Ovary (tissue), 9 donors: ENCODE data around the gene NFIA. TPM values are rescaled to one million over a fixed set of nuclear protein-coding genes. Genes with fewer than 3 reads are reported as not detected.

Experiments
- DNase-seq, 5 donors: peaks; one replicate each; pipeline ENCODE4 v3.0.0-alpha.2; 2019 to 2020
- H3K27ac ChIP-seq, 2 donors: fragments of 200-600 bp; one replicate each; pipeline versions ENCODE4 v1.5.1 to v1.8.0; 2019 to 2022
- H3K27me3 ChIP-seq: fragments of 200-600 bp; one replicate; pipeline ENCODE4 v1.8.0; 2022
- H3K36me3 ChIP-seq: fragments of 200-600 bp; sonication (generic); one replicate; pipeline ENCODE4 v1.5.1; 2019
- H3K4me1 ChIP-seq: one replicate; pipeline ENCODE4 v1.8.1; 2013; ENCODE audit warnings: mild to moderate bottlenecking, moderate library complexity; ENCODE audit not compliant: insufficient read depth
- H3K4me3 ChIP-seq: fragments of 200-600 bp; sonication (generic); one replicate; pipeline ENCODE4 v1.5.1; 2017
- H3K9me3 ChIP-seq, 2 donors: fragments of 200-600 bp in 1 of 2; sonication (generic) in 1 of 2; one replicate each; pipeline versions ENCODE4 v1.5.1 to v1.8.1; 2013 to 2019; ENCODE audit warnings: mild to moderate bottlenecking in 1 of 2, moderate library complexity in 1 of 2
- CTCF ChIP-seq, 3 donors: fragments of 450-650 bp in 2 of 3; fragments of 200-600 bp in 1 of 3; IDR thresholded peaks; one replicate each; pipeline versions ENCODE4 v1.5.1 to v1.8.0; 2016 to 2022; ENCODE audit warnings: antibody characterized with exemption in 3 of 3, mild to moderate bottlenecking in 1 of 3
- EP300 ChIP-seq: sonication (generic); formaldehyde crosslinking; IDR thresholded peaks from one replicate; pipeline ENCODE4 v1.6.1; 2017; ENCODE audit warnings: antibody characterized with exemption
- POLR2A ChIP-seq: fragments of 450-650 bp; IDR thresholded peaks from one replicate; pipeline ENCODE4 v1.6.1; 2017; ENCODE audit warnings: antibody characterized with exemption, mild to moderate bottlenecking, moderate library complexity
- WGBS, 3 donors: extraction: QIAGEN DNeasy Blood & Tissue Kit in 1 of 3; methylation state at CpG; one replicate each; pipeline versions ENCODE4 v1.1.5 to v1.1.7; 2013 to 2017; 5-methylcytosine and 5-hydroxymethylcytosine counted together
- intact Hi-C, 4 donors: fragments of 100-400 bp; cut with DNase I; formaldehyde crosslinking; loops; one replicate each; pipeline versions ENCODE4 v1.11.0 to v1.15.1; 2022 to 2023
- polyA plus RNA-seq, 2 donors: library from polyadenylated mRNA; stranded (reverse); fragments of 200-250 nt in 1 of 2; fragments of 350-450 nt in 1 of 2; fragmentation: Illumina TruSeq in 1 of 2; extraction: RNeasy Lipid Tissue Mini Kit (QIAGEN cat#74804) in 1 of 2; gene quantifications; one replicate each; pipeline ENCODE4 v1.2.3, GENCODE V29; 2013 to 2014
- total RNA-seq, 7 donors: library from RNA; depleted of rRNA in 2 of 7; stranded (reverse); fragments of >200 nt in 2 of 7; fragmentation: NEBNext Ultra II Directional in 3 of 7; extraction: Animal tissue kit (Norgen Biotek cat#: 25700) in 3 of 7; gene quantifications; one replicate each; pipeline versions ENCODE4 v1.1.0 to v1.2.4, GENCODE V29; 2016 to 2023
- donor health status: DM: no; HTN: no; CAD: no; lungs with moderate emphysema.
- donor health status: DM: no; HTN: no; CAD: no.
- donor health status: Bipolar disorder and iron deficiency.
- donor health status: DM: yes; HTN: yes; CAD: no.
- donor health status: DM: no; HTN: no; CAD: no.
- donor health status: DM: yes; HTN: yes; CAD: no.

NFIA gene
- total and polyA plus RNA-seq, 9 donors, result 11.8 to 115 (median 80.9) TPM

- intact Hi-C loops, result loop anchor here (5.0 to 10.0 kb wide), 6 partner anchors 187 to 476 kb away; partner anchors contain the start of gene TM2D1 (in 1 of the 4)
- Histone ChIP-seq H3K27ac (peak overlapping the region in 1 of 2 donors; percentile 85), H3K4me1 (peaks cover 17% of the 10 kb centered on the region)
These were observed 368.1 kb downstream of the NFIA start for GRCh38 chr1:61450454-61450853.

GRCh38 chr1:61450872-61451571, 368.7 kb downstream of the NFIA start:
- no peaks in the 10 kb centered on the region for H3K9me3 ChIP-seq
- no peak overlapping the region for H3K4me3 ChIP-seq
- H3K4me1 ChIP-seq, result peaks cover 17% of the 10 kb centered on the region
- 29 to 33% (median 30%) methylated on average over 14 of the region's 14 CpGs for WGBS, 3 donors
- DNase-seq, result peak in 2 of 5 donors; percentile 32 to 58
- peak overlapping the region in 1 of 2 donors; percentile 85 for H3K27ac ChIP-seq
- no peaks in the 10 kb centered on the region for H3K36me3 ChIP-seq
- no peak for TF ChIP-seq EP300
- no peak for TF ChIP-seq CTCF (IDR thresholded peaks at IDR 0.05)
- no peak for TF ChIP-seq POLR2A
- intact Hi-C loops, result loop anchor here (5.0 to 10.0 kb wide), 6 partner anchors 186 to 476 kb away; partner anchors contain the start of gene TM2D1 (in 1 of the 4)
- no peaks in the 10 kb centered on the region for H3K27me3 ChIP-seq

More at GRCh38 chr1:61450454-61450853, 368.1 kb downstream of the NFIA start:
- Histone ChIP-seq H3K36me3 (no peaks in the 10 kb centered on the region), H3K4me3 (no peak overlapping the region), H3K27me3 (no peaks in the 10 kb centered on the region), H3K9me3 (no peaks in the 10 kb centered on the region)
- no peak for DNase-seq
- TF ChIP-seq CTCF (IDR thresholded peaks at IDR 0.05) (no peak), EP300 (no peak), POLR2A (no peak)
- 21 to 24% (median 23%) methylated on average over 4 of the region's 4 CpGs for WGBS, 3 donors

- Histone ChIP-seq H3K27me3 (no peaks in the 10 kb centered on the region), H3K27ac (peak overlapping the region in 1 of 2 donors; percentile 85), H3K9me3 (no peaks in the 10 kb centered on the region), H3K4me1 (peaks cover 17% of the 10 kb centered on the region), H3K36me3 (no peaks in the 10 kb centered on the region), H3K4me3 (no peak overlapping the region)
- TF ChIP-seq EP300 (no peak), POLR2A (no peak), CTCF (IDR thresholded peaks at IDR 0.05) (no peak)
- WGBS, 3 donors, result 78 to 82% (median 79%) methylated on average over 5 of the region's 5 CpGs
- no peak for DNase-seq
- intact Hi-C loops, result loop anchor here (5.0 to 10.0 kb wide), 6 partner anchors 186 to 477 kb away; partner anchors contain the start of gene TM2D1 (in 1 of the 4)
These were observed 369.2 kb downstream of the NFIA start for GRCh38 chr1:61451572-61451968.

- intact Hi-C loops, result loop anchor here (5.0 to 10.0 kb wide), 6 partner anchors 185 to 478 kb away; partner anchors contain the start of gene TM2D1 (in 1 of the 4)
- Histone ChIP-seq H3K4me1 (peaks cover 15% of the 10 kb centered on the region), H3K27me3 (no peaks in the 10 kb centered on the region), H3K4me3 (no peak overlapping the region), H3K27ac (peak overlapping the region in 1 of 2 donors; percentile 85), H3K9me3 (no peaks in the 10 kb centered on the region), H3K36me3 (no peaks in the 10 kb centered on the region)
- 3 to 6% (median 4%) methylated on average over 4 of the region's 4 CpGs for WGBS, 3 donors
- no peak for TF ChIP-seq CTCF (IDR thresholded peaks at IDR 0.05)
- TF ChIP-seq POLR2A, result no peak
- no peak for TF ChIP-seq EP300
- DNase-seq, result no peak
These were observed 370.0 kb downstream of the NFIA start for GRCh38 chr1:61452176-61453035.
